ENCODE results near the gene ECT2. TPM values are rescaled to one million over a fixed set of nuclear protein-coding genes. Genes with fewer than 3 reads are reported as not detected.
"Not testable (repeated sequence)": the region's sequence is repeated elsewhere in the genome, so short reads cannot be mapped to it uniquely, and the experiment has no call there.

The ECT2 gene
- total RNA-seq, 2 experiments from 2014 or later, result 48.2 to 52.8 TPM

- H3K4me1 Mint-ChIP-seq (ENCODE audit: low read depth), result no peaks in the 10 kb centered on the region
- no peaks in the 10 kb centered on the region for H3K9me3 Mint-ChIP-seq
- H3K36me3 Mint-ChIP-seq, result peaks cover 8% of the 10 kb centered on the region
- POLR2A ChIA-PET, result no interaction called here
- intact Hi-C loops (cut with micrococcal nuclease), result no loop called here
- H3K4me3 Mint-ChIP-seq, result no peak overlapping the region
- no peak overlapping the region for H3K27ac Mint-ChIP-seq
- no peaks in the 10 kb centered on the region for H3K27me3 Mint-ChIP-seq
- DNase-seq, result no peak
- CTCF ChIA-PET, result interaction anchor here (1.4 kb wide), 1 partner anchor 8 kb away, joined by 4 read pairs; no protein-coding TSS in a partner anchor
Measured at GRCh38 chr3:172816968-172817367, 66.4 kb downstream of the ECT2 start.

GRCh38 chr3:172820492-172820891, 70.0 kb downstream of the ECT2 start:
- no peak overlapping the region for H3K4me3 Mint-ChIP-seq
- peaks cover 7% of the 10 kb centered on the region for H3K36me3 Mint-ChIP-seq
- H3K4me1 Mint-ChIP-seq (ENCODE audit: low read depth), result no peaks in the 10 kb centered on the region
- ChIA-PET CTCF (no interaction called here), POLR2A (no interaction called here)
- DNase-seq, result no peak
- no peaks in the 10 kb centered on the region for H3K27me3 Mint-ChIP-seq
- H3K27ac Mint-ChIP-seq, result no peak overlapping the region
- H3K9me3 Mint-ChIP-seq, result peaks cover 3% of the 10 kb centered on the region
- intact Hi-C loops (cut with micrococcal nuclease), result no loop called here

- no peak for DNase-seq
- H3K4me1 Mint-ChIP-seq (ENCODE audit: low read depth), result no peaks in the 10 kb centered on the region
- POLR2A ChIA-PET, result no interaction called here
- CTCF ChIA-PET, result interaction anchor here (1.6 kb wide), 1 partner anchor 11 kb away, joined by 3 read pairs; no protein-coding TSS in a partner anchor
- H3K27me3 Mint-ChIP-seq, result no peaks in the 10 kb centered on the region
- peaks cover 13% of the 10 kb centered on the region for H3K9me3 Mint-ChIP-seq
- intact Hi-C loops (cut with micrococcal nuclease), result no loop called here
- H3K27ac Mint-ChIP-seq, result no peak overlapping the region
- H3K36me3 Mint-ChIP-seq, result peaks cover 13% of the 10 kb centered on the region
- no peak overlapping the region for H3K4me3 Mint-ChIP-seq
Measured at GRCh38 chr3:172824229-172824628, 73.7 kb downstream of the ECT2 start.

GRCh38 chr3:172827231-172827630, 76.7 kb downstream of the ECT2 start:
- POLR2A ChIA-PET; intact Hi-C loops (cut with micrococcal nuclease); DNase-seq; H3K27me3 Mint-ChIP-seq; H3K27ac Mint-ChIP-seq; CTCF ChIA-PET; H3K4me3 Mint-ChIP-seq; H3K36me3 Mint-ChIP-seq; H3K4me1 Mint-ChIP-seq (ENCODE audit: low read depth): not testable (repeated sequence)
- H3K9me3 Mint-ChIP-seq, result peaks cover 13% of the 10 kb centered on the region

- CTCF ChIA-PET, result no interaction called here
- Mint-ChIP-seq H3K4me3 (no peak overlapping the region), H3K4me1 (ENCODE audit: low read depth) (no peaks in the 10 kb centered on the region), H3K27me3 (peaks cover 3% of the 10 kb centered on the region), H3K27ac (no peak overlapping the region), H3K9me3 (no peaks in the 10 kb centered on the region), H3K36me3 (no peaks in the 10 kb centered on the region)
- intact Hi-C loops (cut with micrococcal nuclease), result no loop called here
- no peak for DNase-seq
- POLR2A ChIA-PET, result no interaction called here
Measured at GRCh38 chr3:172832983-172833382, 82.5 kb downstream of the ECT2 start.

- H3K36me3 Mint-ChIP-seq, result no peaks in the 10 kb centered on the region
- no peak overlapping the region for H3K4me3 Mint-ChIP-seq
- intact Hi-C loops (cut with micrococcal nuclease), result no loop called here
- POLR2A ChIA-PET, result no interaction called here
- H3K27ac Mint-ChIP-seq, result no peak overlapping the region
- CTCF ChIA-PET, result interaction anchor here (1.0 to 1.5 kb wide), 4 partner anchors 8 to 27 kb away, joined by 3 to 6 read pairs (median 3); no protein-coding TSS in a partner anchor
- no peaks in the 10 kb centered on the region for H3K4me1 Mint-ChIP-seq (ENCODE audit: low read depth)
- no peak for DNase-seq
- H3K27me3 Mint-ChIP-seq, result peaks cover 6% of the 10 kb centered on the region
- no peaks in the 10 kb centered on the region for H3K9me3 Mint-ChIP-seq
Measured at GRCh38 chr3:172836390-172836997, 86.0 kb downstream of the ECT2 start.

GRCh38 chr3:172839679-172840078, 89.2 kb downstream of the ECT2 start:
- intact Hi-C loops (cut with micrococcal nuclease), result no loop called here
- H3K36me3 Mint-ChIP-seq, result no peaks in the 10 kb centered on the region
- ChIA-PET POLR2A (no interaction called here), CTCF (interaction anchor here (1.1 kb wide), 1 partner anchor 14 kb away, joined by 4 read pairs; no protein-coding TSS in a partner anchor)
- H3K4me1 Mint-ChIP-seq (ENCODE audit: low read depth), result no peaks in the 10 kb centered on the region
- H3K27ac Mint-ChIP-seq, result no peak overlapping the region
- H3K9me3 Mint-ChIP-seq, result no peaks in the 10 kb centered on the region
- peaks cover 12% of the 10 kb centered on the region for H3K27me3 Mint-ChIP-seq
- H3K4me3 Mint-ChIP-seq, result no peak overlapping the region
- DNase-seq, result no peak

- Mint-ChIP-seq H3K9me3 (no peaks in the 10 kb centered on the region), H3K27me3 (peaks cover 13% of the 10 kb centered on the region), H3K4me3 (no peak overlapping the region), H3K36me3 (no peaks in the 10 kb centered on the region), H3K27ac (no peak overlapping the region), H3K4me1 (ENCODE audit: low read depth) (no peaks in the 10 kb centered on the region)
- CTCF ChIA-PET, result interaction anchor here (1.1 kb wide), 1 partner anchor 15 kb away, joined by 4 read pairs; no protein-coding TSS in a partner anchor
- no peak for DNase-seq
- POLR2A ChIA-PET, result no interaction called here
- intact Hi-C loops (cut with micrococcal nuclease), result no loop called here
Measured at GRCh38 chr3:172840463-172840862, 89.9 kb downstream of the ECT2 start.

GRCh38 chr3:172840913-172841312, 90.4 kb downstream of the ECT2 start:
- Mint-ChIP-seq H3K27me3 (peaks cover 13% of the 10 kb centered on the region), H3K4me3 (no peak overlapping the region), H3K36me3 (no peaks in the 10 kb centered on the region), H3K9me3 (no peaks in the 10 kb centered on the region), H3K4me1 (ENCODE audit: low read depth) (no peaks in the 10 kb centered on the region), H3K27ac (no peak overlapping the region)
- DNase-seq, result no peak
- intact Hi-C loops (cut with micrococcal nuclease), result no loop called here
- ChIA-PET POLR2A (no interaction called here), CTCF (no interaction called here)

- no peak overlapping the region for H3K27ac Mint-ChIP-seq
- intact Hi-C loops (cut with micrococcal nuclease), result no loop called here
- no peak overlapping the region for H3K4me3 Mint-ChIP-seq
- ChIA-PET CTCF (interaction anchor here (1.1 kb wide), 1 partner anchor 8 kb away, joined by 3 read pairs; no protein-coding TSS in a partner anchor), POLR2A (no interaction called here)
- H3K27me3 Mint-ChIP-seq, result peaks cover 9% of the 10 kb centered on the region
- DNase-seq, result no peak
- no peaks in the 10 kb centered on the region for H3K36me3 Mint-ChIP-seq
- peaks cover 4% of the 10 kb centered on the region for H3K4me1 Mint-ChIP-seq (ENCODE audit: low read depth)
- no peaks in the 10 kb centered on the region for H3K9me3 Mint-ChIP-seq
Measured at GRCh38 chr3:172844428-172844827, 93.9 kb downstream of the ECT2 start.

GRCh38 chr3:172846103-172846561, 95.6 kb downstream of the ECT2 start:
- intact Hi-C loops (cut with micrococcal nuclease), result no loop called here
- no peak overlapping the region for H3K27ac Mint-ChIP-seq
- peaks cover 4% of the 10 kb centered on the region for H3K4me1 Mint-ChIP-seq (ENCODE audit: low read depth)
- ChIA-PET POLR2A (no interaction called here), CTCF (no interaction called here)
- H3K4me3 Mint-ChIP-seq, result no peak overlapping the region
- no peak for DNase-seq
- H3K27me3 Mint-ChIP-seq, result peaks cover 12% of the 10 kb centered on the region
- H3K36me3 Mint-ChIP-seq, result no peaks in the 10 kb centered on the region
- H3K9me3 Mint-ChIP-seq, result no peaks in the 10 kb centered on the region

GRCh38 chr3:172846706-172847105, 96.2 kb downstream of the ECT2 start:
- Mint-ChIP-seq H3K27ac (no peak overlapping the region), H3K4me1 (ENCODE audit: low read depth) (peaks cover 4% of the 10 kb centered on the region), H3K9me3 (no peaks in the 10 kb centered on the region), H3K36me3 (no peaks in the 10 kb centered on the region), H3K27me3 (peaks cover 12% of the 10 kb centered on the region), H3K4me3 (no peak overlapping the region)
- intact Hi-C loops (cut with micrococcal nuclease), result no loop called here
- DNase-seq, result no peak
- CTCF ChIA-PET, result no interaction called here
- POLR2A ChIA-PET, result no interaction called here

- CTCF ChIA-PET, result no interaction called here
- Mint-ChIP-seq H3K27me3 (peaks cover 10% of the 10 kb centered on the region), H3K4me3 (no peak overlapping the region), H3K36me3 (no peaks in the 10 kb centered on the region), H3K4me1 (ENCODE audit: low read depth) (peaks cover 4% of the 10 kb centered on the region), H3K9me3 (no peaks in the 10 kb centered on the region), H3K27ac (no peak overlapping the region)
- no peak for DNase-seq
- intact Hi-C loops (cut with micrococcal nuclease), result no loop called here
- POLR2A ChIA-PET, result no interaction called here
Measured at GRCh38 chr3:172847292-172847691, 96.8 kb downstream of the ECT2 start.
